Neural progenitor cell (in vitro differentiated cells): ENCODE data around the gene ZNF511. TPM values are rescaled to one million over a fixed set of nuclear protein-coding genes. Genes with fewer than 3 reads are reported as not detected.

Experiments
- small RNA-seq: library from RNA; depleted of rRNA; stranded (forward); fragments of <200 nt; gene quantifications from one replicate; pipeline ENCODE3, GENCODE V24; 2015
- total RNA-seq: library from RNA; depleted of rRNA; stranded (reverse); fragments of >200 nt; gene quantifications from 2 replicates; pipeline ENCODE4 v1.2.3, GENCODE V29; 2015; ENCODE audit warnings: low replicate concordance

ZNF511 gene
- total RNA-seq, 1 donor from 2014 or later: 44.4 TPM

Small RNA genes within 50 kb of the gene (small RNA-seq; reads per million reads assigned to genes)
- gene BANF1P2: not detected

Other genes with a start within 250 kb of the ZNF511 start
- not detected in 2 replicates for gene ADGRA1, start 221.0 kb upstream of the ZNF511 start, total RNA-seq
- gene KNDC1, start 148.7 kb upstream of the ZNF511 start, total RNA-seq: 1.8 and 5.6 TPM in 2 replicates
- not detected in 2 replicates for gene UTF1, start 78.7 kb upstream of the ZNF511 start, total RNA-seq
- gene VENTX, start 71.1 kb upstream of the ZNF511 start, total RNA-seq: 1.0 TPM in 1 of 2 replicates, not detected in the other
- gene ADAM8, start 32.0 kb upstream of the ZNF511 start, total RNA-seq: 3.2 and 3.3 TPM in 2 replicates
- 54.8 and 55.4 TPM in 2 replicates for gene TUBGCP2, start within 50 bp of the ZNF511 start, total RNA-seq
- 1.6 TPM in 1 of 2 replicates, not detected in the other for gene CALY, start 28.0 kb downstream of the ZNF511 start, total RNA-seq
- 0.62 TPM in 1 of 2 replicates, not detected in the other for gene PRAP1, start 38.5 kb downstream of the ZNF511 start, total RNA-seq
- gene FUOM, start 49.1 kb downstream of the ZNF511 start, total RNA-seq: 9.3 and 20.5 TPM in 2 replicates
- 77.4 and 91.9 TPM in 2 replicates for gene ECHS1, start 64.4 kb downstream of the ZNF511 start, total RNA-seq
- 4.6 and 8.2 TPM in 2 replicates for gene PAOX, start 70.3 kb downstream of the ZNF511 start, total RNA-seq
- 28.0 and 28.8 TPM in 2 replicates for gene MTG1, start 85.2 kb downstream of the ZNF511 start, total RNA-seq
- gene SPRN, start 115.7 kb downstream of the ZNF511 start, total RNA-seq: 0.06 and 0.12 TPM in 2 replicates
- gene SCART1, start 145.0 kb downstream of the ZNF511 start, total RNA-seq: 0.49 and 1.1 TPM in 2 replicates
- 0.36 and 0.50 TPM in 2 replicates for gene CYP2E1, start 218.4 kb downstream of the ZNF511 start, total RNA-seq